ENCODE data around the gene NRG2. TPM values are rescaled to one million over a fixed set of nuclear protein-coding genes. Genes with fewer than 3 reads are reported as not detected.

The NRG2 gene
- total RNA-seq, 4 donors from 2014 or later, result 2.5 to 21.2 (median 4.5) TPM; not detected in 1

DNA sequence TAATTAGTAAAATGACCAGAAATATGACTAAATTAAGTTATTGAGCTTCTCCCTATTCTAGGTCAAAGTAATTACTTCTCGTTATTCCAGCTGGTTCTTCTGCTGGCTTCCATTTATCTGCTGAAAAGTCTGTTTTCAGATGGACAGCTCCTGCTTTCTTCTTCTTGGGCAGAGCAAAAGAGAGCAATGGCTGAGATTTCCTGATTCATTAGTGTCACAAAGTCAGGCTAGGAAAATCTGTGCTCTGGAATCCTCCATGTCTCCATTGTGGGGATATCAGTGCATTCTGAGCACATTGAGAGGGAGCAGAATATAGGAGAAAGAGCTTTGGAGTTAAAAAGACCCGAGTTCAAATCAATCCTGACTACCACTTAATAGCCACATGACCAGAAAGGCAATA, 33.7 kb upstream of the NRG2 start:
- intact Hi-C loops (cut with DNase I; ENCODE audit: low total_unique reads), result no loop called here
- TF ChIP-seq POLR2A (IDR thresholded peaks at IDR 0.05), result no peak
- TF ChIP-seq, protein P1, sequence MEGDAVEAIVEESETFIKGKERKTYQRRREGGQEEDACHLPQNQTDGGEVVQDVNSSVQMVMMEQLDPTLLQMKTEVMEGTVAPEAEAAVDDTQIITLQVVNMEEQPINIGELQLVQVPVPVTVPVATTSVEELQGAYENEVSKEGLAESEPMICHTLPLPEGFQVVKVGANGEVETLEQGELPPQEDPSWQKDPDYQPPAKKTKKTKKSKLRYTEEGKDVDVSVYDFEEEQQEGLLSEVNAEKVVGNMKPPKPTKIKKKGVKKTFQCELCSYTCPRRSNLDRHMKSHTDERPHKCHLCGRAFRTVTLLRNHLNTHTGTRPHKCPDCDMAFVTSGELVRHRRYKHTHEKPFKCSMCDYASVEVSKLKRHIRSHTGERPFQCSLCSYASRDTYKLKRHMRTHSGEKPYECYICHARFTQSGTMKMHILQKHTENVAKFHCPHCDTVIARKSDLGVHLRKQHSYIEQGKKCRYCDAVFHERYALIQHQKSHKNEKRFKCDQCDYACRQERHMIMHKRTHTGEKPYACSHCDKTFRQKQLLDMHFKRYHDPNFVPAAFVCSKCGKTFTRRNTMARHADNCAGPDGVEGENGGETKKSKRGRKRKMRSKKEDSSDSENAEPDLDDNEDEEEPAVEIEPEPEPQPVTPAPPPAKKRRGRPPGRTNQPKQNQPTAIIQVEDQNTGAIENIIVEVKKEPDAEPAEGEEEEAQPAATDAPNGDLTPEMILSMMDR (IDR thresholded peaks at IDR 0.05), result no peak

DNA sequence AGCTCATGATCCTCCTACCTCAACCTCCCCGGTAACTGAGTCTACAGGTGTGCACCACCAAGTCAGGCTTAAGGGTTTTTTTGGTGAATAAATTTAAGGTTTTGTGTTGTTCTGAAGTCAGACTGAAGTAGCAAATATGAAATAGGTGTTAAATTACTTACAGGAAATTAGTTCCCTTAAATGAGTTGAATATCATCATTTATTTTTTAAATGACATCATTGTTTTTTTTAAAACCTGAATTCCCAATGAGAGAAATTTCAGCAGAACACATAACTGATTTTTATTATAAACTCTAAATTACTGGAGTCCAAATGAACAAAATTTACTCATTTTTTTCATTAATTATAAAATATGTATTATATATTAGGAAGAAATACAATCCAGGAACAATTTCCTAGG, 33.0 kb upstream of the NRG2 start:
- Histone ChIP-seq H3K4me1 (no peaks in the 10 kb centered on the region), H3K36me3 (no peaks in the 10 kb centered on the region), H3K4me3 (no peak overlapping the region), H3K27me3 (no peaks in the 10 kb centered on the region), H3K9me3 (no peaks in the 10 kb centered on the region), H3K27ac (no peak overlapping the region)
- intact Hi-C loops (cut with DNase I; ENCODE audit: low total_unique reads), result no loop called here
- DNase-seq, result no peak
- TF ChIP-seq, protein P1 (IDR thresholded peaks at IDR 0.05), result no peak
- no peak for TF ChIP-seq POLR2A (IDR thresholded peaks at IDR 0.05)

More for the DNA sequence above, 33.7 kb upstream of the NRG2 start:
- Histone ChIP-seq H3K36me3 (no peaks in the 10 kb centered on the region), H3K27ac (no peak overlapping the region), H3K9me3 (no peaks in the 10 kb centered on the region), H3K27me3 (no peaks in the 10 kb centered on the region), H3K4me1 (no peaks in the 10 kb centered on the region), H3K4me3 (no peak overlapping the region)
- no peak for DNase-seq

DNA sequence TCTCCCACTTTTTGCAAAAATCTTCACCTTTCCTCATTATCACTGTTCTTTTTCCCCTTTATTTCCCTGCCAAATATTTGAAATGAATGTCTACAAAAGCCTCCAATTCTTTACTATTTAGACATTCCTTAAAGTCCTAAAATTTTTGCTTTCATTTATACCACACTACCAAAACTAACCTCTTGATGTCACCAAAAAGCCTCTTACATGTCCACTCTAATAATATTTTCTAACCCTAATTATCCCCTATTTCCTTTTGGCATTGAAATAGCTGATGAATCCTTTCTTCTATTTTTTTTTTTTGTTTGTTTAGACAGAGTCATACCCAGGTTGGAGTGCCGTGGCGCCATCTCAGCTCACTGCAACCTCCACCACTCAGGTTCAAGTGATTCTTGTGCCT, 32.3 kb upstream of the NRG2 start:
- no peaks in the 10 kb centered on the region for H3K9me3 ChIP-seq
- TF ChIP-seq, protein P1 (IDR thresholded peaks at IDR 0.05), result no peak
- TF ChIP-seq POLR2A (IDR thresholded peaks at IDR 0.05), result no peak
- H3K4me3 ChIP-seq, result no peak overlapping the region
- DNase-seq, result no peak
- H3K27me3 ChIP-seq, result no peaks in the 10 kb centered on the region
- H3K36me3 ChIP-seq, result no peaks in the 10 kb centered on the region
- intact Hi-C loops (cut with DNase I; ENCODE audit: low total_unique reads), result no loop called here
- no peak overlapping the region for H3K27ac ChIP-seq
- H3K4me1 ChIP-seq, result no peaks in the 10 kb centered on the region

DNA sequence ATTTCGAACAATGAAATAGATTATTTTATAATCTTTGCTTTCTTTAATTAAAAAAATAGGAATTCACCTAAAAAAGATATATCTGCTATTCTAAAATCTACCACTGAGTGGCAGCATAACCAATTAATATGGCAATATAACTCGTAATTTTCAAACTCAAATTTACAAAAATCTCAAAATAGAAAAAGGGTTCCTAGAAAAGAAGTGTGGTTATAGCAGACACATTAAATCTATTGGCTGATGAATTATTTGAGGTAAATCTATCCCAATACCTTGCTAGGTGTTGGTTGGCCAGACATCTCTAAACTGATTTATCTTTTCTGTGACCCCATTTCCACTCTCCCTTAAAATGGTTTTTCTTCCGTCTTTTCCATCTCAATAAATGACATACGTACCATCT, 30.2 kb upstream of the NRG2 start:
- intact Hi-C loops (cut with DNase I; ENCODE audit: low total_unique reads), result loop anchor here (5.0 kb wide), 1 partner anchor 79 kb away; no protein-coding TSS in a partner anchor
- H3K27me3 ChIP-seq, result no peaks in the 10 kb centered on the region
- TF ChIP-seq, protein P1 (IDR thresholded peaks at IDR 0.05), result peak; percentile 53 to 68 (median 66)
- no peak for TF ChIP-seq POLR2A (IDR thresholded peaks at IDR 0.05)
- H3K36me3 ChIP-seq, result no peaks in the 10 kb centered on the region
- no peak overlapping the region for H3K27ac ChIP-seq
- H3K9me3 ChIP-seq, result no peaks in the 10 kb centered on the region
- no peaks in the 10 kb centered on the region for H3K4me1 ChIP-seq
- no peak for DNase-seq
- no peak overlapping the region for H3K4me3 ChIP-seq

DNA sequence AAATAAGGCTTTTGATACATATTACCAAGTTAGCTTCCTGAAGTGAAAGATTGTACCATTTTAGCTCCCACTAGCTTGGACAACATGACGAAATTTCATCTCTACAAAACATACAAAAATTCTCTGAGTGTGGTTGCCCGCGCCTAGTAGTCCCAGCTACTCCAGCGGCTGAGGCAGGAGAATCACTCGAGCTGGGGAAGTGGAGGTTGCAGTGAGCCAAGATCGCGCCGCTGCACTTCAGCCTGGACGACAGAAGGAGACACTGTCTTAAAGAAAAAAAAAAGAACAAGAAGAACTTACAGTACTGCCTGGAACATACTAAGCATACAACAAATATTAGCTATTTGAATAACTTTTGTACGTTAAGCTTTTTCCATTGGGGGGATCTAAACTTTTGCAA, 29.7 kb upstream of the NRG2 start:
- TF ChIP-seq, protein P1 (IDR thresholded peaks at IDR 0.05), result no peak
- TF ChIP-seq POLR2A (IDR thresholded peaks at IDR 0.05), result no peak
- no peak for DNase-seq
- Histone ChIP-seq H3K9me3 (no peaks in the 10 kb centered on the region), H3K27me3 (no peaks in the 10 kb centered on the region), H3K4me1 (no peaks in the 10 kb centered on the region), H3K36me3 (no peaks in the 10 kb centered on the region), H3K4me3 (no peak overlapping the region), H3K27ac (no peak overlapping the region)
- intact Hi-C loops (cut with DNase I; ENCODE audit: low total_unique reads), result loop anchor here (5.0 kb wide), 1 partner anchor 79 kb away; no protein-coding TSS in a partner anchor

All from uterus (tissue), 4 donors.